NCI-H345 (cell line): ENCODE results near the gene ANKHD1.
"Not testable (repeated sequence)": the region's sequence is repeated elsewhere in the genome, so short reads cannot be mapped to it uniquely, and the experiment has no call there.

Source experiments
- DNase-seq: peaks from one replicate; lab custom pipeline; 2025; lab: John Stamatoyannopoulos, UW

Gene ANKHD1

DNA sequence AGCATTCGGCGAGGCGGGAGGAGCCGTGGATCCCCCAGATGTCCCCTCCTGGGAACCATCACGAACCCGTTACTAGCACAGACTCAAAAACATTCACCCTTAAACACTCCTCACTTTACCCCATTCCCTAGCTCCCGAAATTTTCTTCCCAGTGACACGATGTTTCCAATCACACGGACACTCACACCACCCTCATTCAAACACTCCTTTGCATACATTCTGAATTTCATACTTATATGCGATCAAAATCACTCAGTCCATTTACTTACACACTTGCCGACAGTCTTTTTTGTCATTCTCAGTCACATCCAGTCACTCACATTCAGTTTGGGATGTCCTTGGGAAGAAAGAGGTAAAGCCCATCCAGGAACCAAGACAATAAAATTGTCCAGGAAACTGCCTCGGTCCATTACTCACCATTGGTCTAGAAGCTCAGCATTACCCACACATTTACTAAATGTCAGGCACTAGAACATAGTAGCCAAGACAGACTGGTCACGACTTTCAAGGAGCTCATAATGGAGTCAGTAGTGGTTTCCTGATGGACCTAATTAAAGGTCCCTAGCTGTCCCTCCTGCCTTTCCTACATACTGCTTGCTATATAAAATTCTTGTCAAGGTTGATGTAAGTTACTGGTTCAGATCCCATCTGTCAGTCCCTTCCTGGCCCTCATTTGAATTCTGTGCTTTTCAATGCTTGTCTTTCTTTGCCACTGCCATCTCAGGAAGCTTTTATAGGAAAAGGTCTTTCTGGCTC is 163.6 kb downstream of the ANKHD1 start:
- no peak for DNase-seq

DNA sequence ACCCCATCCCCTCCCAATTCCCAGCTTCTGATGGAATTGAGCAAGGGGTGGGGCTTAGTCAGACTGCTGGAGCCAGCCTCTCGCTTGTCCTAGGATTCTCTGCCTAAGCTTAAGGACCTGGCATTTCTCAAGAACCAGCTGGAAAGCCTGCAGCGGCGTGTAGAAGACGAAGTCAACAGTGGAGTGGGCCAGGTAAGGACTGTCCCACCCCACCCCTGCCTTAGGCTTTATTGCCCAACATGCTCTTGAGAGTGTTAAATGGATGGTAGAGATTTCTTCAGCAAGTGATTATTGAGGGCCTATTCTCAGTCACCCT is 164.1 kb downstream of the ANKHD1 start:
- DNase-seq = no peak

GRCh38 chr5:140566665-140567064 is 165.0 kb downstream of the ANKHD1 start:
- no peak for DNase-seq

DNA sequence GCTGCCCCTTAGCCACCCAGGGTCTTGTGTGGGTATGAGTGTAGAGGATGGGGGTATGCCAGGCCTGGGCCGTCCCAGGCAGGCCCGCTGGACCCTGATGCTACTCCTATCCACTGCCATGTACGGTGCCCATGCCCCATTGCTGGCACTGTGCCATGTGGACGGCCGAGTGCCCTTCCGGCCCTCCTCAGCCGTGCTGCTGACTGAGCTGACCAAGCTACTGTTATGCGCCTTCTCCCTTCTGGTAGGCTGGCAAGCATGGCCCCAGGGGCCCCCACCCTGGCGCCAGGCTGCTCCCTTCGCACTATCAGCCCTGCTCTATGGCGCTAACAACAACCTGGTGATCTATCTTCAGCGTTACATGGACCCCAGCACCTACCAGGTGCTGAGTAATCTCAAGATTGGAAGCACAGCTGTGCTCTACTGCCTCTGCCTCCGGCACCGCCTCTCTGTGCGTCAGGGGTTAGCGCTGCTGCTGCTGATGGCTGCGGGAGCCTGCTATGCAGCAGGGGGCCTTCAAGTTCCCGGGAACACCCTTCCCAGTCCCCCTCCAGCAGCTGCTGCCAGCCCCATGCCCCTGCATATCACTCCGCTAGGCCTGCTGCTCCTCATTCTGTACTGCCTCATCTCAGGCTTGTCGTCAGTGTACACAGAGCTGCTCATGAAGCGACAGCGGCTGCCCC is 165.6 kb downstream of the ANKHD1 start:
- no peak for DNase-seq

GRCh38 chr5:140567871-140568270 is 166.2 kb downstream of the ANKHD1 start:
- no peak for DNase-seq

GRCh38 chr5:140568443-140569063 is 166.9 kb downstream of the ANKHD1 start:
- DNase-seq = no peak

- no peak for DNase-seq
These were observed 167.6 kb downstream of the ANKHD1 start for GRCh38 chr5:140569197-140569596.

DNA sequence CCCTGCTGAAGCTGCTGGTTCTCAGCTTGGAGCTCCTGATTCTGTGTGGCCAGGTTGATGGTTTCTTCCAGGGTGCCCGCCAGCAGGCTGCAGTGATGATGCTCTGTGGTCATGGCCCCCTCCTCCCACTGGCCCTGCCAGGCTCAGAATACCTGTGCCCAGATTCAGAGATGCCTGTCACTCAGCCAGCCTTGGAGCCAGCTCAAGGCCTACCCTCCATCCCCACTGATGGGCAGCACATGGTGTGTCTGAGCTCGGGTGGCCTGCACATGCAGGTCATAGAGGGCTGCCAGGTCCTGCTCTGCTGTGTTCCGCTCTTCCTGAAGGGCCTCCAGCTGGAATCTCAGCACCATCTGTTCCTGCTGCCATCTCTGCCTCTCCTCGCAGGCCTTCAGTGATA is 168.4 kb downstream of the ANKHD1 start:
- DNase-seq = no peak

DNA sequence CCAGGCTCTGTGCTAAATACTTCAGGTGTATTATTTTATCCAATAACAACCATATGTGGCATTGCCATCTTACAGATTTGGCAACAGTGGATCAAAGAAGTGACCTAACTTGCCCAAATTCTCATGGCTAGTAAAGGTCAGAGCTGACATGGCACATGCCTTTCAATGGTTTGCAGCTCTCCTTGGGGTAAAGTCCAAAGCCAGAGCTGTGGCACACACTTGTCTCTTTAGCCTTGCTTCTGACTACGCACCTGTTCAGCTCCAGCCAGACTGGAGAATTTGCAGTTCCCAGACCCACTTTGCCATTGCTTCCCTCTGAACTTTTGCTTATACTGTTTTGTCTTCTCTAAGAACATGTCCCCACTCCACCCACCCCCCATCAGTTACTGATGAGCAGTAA is 168.9 kb downstream of the ANKHD1 start:
- DNase-seq = no peak

GRCh38 chr5:140571105-140571504 is 169.5 kb downstream of the ANKHD1 start:
- DNase-seq = no peak

DNA sequence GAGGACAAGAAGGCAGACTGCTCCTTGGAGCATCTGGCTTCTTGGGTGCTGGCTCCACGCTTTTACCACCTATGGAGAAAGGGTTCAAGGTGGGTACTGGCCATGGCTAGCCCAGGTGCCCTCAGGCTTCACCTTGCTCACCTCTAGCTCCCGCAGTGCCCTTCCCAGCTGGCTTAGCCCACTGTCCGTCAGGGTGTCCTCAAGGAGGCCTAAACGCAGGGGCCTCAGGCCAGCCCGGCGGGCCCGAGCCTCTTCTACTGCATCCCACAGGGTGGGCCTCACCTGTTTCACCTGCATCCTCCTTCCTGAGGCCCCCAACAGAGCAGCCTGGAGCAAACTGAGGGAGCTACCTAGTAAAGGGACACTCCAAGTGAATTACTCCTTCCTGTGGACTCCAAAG is 172.1 kb downstream of the ANKHD1 start:
- DNase-seq = no peak

- DNase-seq = no peak
These were observed 172.5 kb downstream of the ANKHD1 start for GRCh38 chr5:140574165-140574564.

- no peak for DNase-seq
These were observed 173.7 kb downstream of the ANKHD1 start for GRCh38 chr5:140575309-140575708.

DNA sequence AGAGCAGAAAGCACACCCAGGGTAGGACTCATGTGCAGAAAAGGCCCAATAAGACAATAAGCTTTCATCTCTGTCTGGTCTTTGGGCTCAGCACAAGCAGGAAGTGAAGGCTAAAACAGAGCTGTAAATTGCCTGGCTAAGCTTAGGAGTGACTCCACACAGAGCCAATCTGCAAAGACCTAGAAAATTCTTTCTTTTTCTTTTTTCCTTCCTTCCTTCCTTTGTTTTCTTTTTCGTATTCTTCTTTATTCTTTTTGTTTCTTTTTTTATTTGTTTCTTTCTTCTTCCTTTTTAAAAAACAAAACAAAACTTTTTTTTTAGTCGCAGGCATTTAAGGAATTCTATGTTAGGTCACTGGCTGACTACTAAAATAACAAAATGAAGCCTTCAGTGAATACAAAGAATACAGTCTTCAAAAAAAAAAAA is 175.2 kb downstream of the ANKHD1 start:
- no peak for DNase-seq

DNA sequence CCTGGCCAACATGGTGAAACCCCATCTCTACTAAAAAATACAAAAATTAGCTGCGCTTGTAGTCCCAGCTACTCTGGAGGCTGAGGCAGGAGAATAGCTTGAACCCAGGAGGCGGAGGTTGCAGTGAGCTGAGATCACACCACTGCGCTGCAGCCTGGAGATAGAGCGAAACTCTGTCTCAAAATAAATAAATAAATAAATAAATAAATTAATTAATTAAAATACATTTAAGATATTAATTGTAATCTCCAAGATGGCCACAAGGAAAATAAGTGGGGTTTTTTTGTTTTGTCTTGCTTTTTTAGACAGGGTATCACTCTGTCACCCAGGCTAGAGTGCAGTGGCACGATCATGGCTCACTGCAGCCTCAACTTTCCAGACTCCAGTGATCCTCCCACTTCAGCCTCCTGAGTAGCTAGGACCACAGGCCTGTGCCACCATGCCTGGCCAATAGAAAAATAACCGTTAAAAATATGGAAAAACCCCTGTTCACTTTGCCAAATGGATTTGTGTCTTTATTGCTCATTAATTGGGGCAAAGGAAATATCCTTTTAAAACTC is 177.6 kb downstream of the ANKHD1 start:
- DNase-seq = not testable (repeated sequence)

GRCh38 chr5:140587495-140587894 is 185.9 kb downstream of the ANKHD1 start:
- no peak for DNase-seq

- DNase-seq = no peak
These were observed 186.9 kb downstream of the ANKHD1 start for GRCh38 chr5:140588311-140589070.
